ENCODE results near the gene PIK3CD.
"Not testable (repeated sequence)": the region's sequence is repeated elsewhere in the genome, so short reads cannot be mapped to it uniquely, and the experiment has no call there.

Gene PIK3CD

GRCh38 chr1:9624081-9624480 is 27.4 kb upstream of the PIK3CD start:
- no peak for DNase-seq

- DNase-seq: not testable (repeated sequence)
Measured at GRCh38 chr1:9625030-9625429, 26.5 kb upstream of the PIK3CD start.

- DNase-seq: peak; percentile 69
Measured at GRCh38 chr1:9626201-9626608, 25.3 kb upstream of the PIK3CD start.

GRCh38 chr1:9628541-9629444 is 22.7 kb upstream of the PIK3CD start:
- peak; percentile 88 for DNase-seq

- DNase-seq: peak; percentile 90
Measured at GRCh38 chr1:9629445-9630201, 21.9 kb upstream of the PIK3CD start.

- DNase-seq: peak; percentile 75
Measured at GRCh38 chr1:9630331-9631111, 21.0 kb upstream of the PIK3CD start.

- DNase-seq: no peak
Measured at GRCh38 chr1:9631613-9632012, 19.9 kb upstream of the PIK3CD start.

GRCh38 chr1:9633493-9633892 is 18.0 kb upstream of the PIK3CD start:
- no peak for DNase-seq

GRCh38 chr1:9634582-9634981 is 16.9 kb upstream of the PIK3CD start:
- no peak for DNase-seq

- DNase-seq: no peak
Measured at GRCh38 chr1:9639227-9639626, 12.3 kb upstream of the PIK3CD start.

- DNase-seq: peak; percentile 76
Measured at GRCh38 chr1:9643351-9644256, 7.9 kb upstream of the PIK3CD start.

GRCh38 chr1:9646037-9646436 is 5.5 kb upstream of the PIK3CD start:
- no peak for DNase-seq

- no peak for DNase-seq
Measured at GRCh38 chr1:9648171-9648570, 3.4 kb upstream of the PIK3CD start.

GRCh38 chr1:9649769-9650168 is 1.8 kb upstream of the PIK3CD start:
- DNase-seq: no peak

- no peak for DNase-seq
Measured at GRCh38 chr1:9651220-9651564, 339 bp upstream of the PIK3CD start.

GRCh38 chr1:9652379-9653209 is 1.1 kb downstream of the PIK3CD start:
- peak; percentile 81 for DNase-seq

- no peak for DNase-seq
Measured at GRCh38 chr1:9653210-9653490, 1.6 kb downstream of the PIK3CD start.

- DNase-seq: peak; percentile 76
Measured at GRCh38 chr1:9653491-9654050, 2.0 kb downstream of the PIK3CD start.

GRCh38 chr1:9654051-9654833 is 2.7 kb downstream of the PIK3CD start:
- DNase-seq: peak; percentile 76

Measured in activated CD8-positive, alpha-beta memory T cell treated with anti-CD3 and anti-CD28 coated beads for 24 hours (primary cell).